ENCODE measurements around the gene CPSF6.

- TF ChIP-seq CTCF (IDR thresholded peaks at IDR 0.05; ENCODE audit: low read depth, low read length) = no peak
- TF ChIP-seq EZH2phosphoT487 (IDR thresholded peaks at IDR 0.05; ENCODE audit: low read depth) = no peak
Measured at GRCh38 chr12:69274861-69275260, 35.5 kb downstream of the CPSF6 start.
